ENCODE measurements around the gene RASA3.
"Not testable (repeated sequence)": the region's sequence is repeated elsewhere in the genome, so short reads cannot be mapped to it uniquely, and the experiment has no call there.

Gene RASA3

DNA sequence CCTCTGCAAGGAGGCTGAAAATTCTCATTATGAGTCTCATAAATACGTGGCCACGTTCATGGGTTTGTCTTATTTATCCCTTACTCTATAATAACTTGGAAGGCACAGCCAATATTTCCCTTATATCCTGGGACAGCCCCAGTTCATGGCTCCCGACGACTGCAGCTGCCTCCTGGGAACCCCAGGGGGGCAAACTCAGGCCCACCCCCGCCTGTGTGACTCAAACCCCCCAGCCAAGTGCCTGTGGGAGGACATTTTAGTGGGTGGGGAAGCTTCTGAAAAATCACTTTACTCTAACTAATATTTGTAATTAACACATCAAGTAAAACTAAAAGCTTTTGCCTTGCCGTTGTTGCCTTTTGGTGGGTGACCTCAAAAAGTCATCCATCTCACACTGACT is 14.3 kb downstream of the RASA3 start:
- Mint-ChIP-seq H3K9me3 (no peaks in the 10 kb centered on the region), H3K27ac (no peak overlapping the region), H3K4me1 (peaks cover 92% of the 10 kb centered on the region), H3K27me3 (no peaks in the 10 kb centered on the region), H3K4me3 (peak overlapping the region; percentile 3 to 84)
- DNase-seq (no peak), ATAC-seq (no peak)

DNA sequence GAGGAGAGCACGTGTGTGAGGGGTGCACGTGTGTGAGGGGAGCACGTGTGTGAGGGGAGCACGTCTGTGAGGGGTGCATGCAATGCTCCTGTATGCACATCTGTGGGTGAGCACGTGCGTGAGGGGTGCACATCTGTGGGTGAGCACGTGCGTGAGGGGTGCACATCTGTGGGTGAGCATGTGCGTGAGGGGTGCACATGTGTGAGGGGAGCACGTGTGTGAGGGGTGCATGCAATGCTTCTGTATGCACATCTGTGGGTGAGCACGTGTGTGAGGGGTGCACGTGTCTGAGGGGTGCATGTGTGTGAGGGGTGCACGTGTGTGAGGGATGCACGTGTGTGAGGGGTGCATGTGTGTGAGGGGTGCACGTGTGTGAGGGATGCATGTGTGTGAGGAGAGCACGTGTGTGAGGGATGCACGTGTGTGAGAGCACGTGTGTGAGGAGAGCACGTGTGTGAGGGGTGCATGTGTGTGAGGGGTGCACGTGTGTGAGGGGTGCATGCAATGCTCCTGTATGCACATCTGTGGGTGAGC is 15.0 kb downstream of the RASA3 start:
- H3K4me1 Mint-ChIP-seq: peaks cover 92% of the 10 kb centered on the region
- not testable (repeated sequence) for H3K4me3 Mint-ChIP-seq, ATAC-seq, DNase-seq, H3K9me3 Mint-ChIP-seq, H3K27me3 Mint-ChIP-seq
- H3K27ac Mint-ChIP-seq: peak overlapping the region in 1 of 2 donors; percentile 34

DNA sequence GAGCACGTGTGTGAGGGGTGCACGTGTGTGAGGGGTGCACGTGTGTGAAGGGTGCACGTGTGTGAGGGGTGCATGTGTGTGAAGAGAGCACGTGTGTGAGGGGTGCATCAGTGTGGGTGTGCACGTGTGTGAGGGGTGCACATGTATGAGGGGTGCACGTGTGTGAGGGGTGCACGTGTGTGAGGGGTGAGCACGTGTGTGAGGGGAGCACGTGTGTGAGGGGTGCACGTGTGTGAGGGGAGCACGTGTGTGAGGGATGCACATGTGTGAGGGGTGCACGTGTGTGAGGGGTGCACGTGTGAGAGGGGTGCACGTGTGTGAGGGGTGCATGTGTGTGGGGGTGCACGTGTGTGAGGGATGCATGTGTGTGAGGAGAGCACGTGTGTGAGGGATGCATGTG is 15.7 kb downstream of the RASA3 start:
- ATAC-seq: no peak
- DNase-seq: no peak
- Mint-ChIP-seq H3K4me1 (peaks cover 92% of the 10 kb centered on the region), H3K27me3 (no peaks in the 10 kb centered on the region), H3K4me3 (no peak overlapping the region), H3K9me3 (no peaks in the 10 kb centered on the region), H3K27ac (peak overlapping the region in 1 of 2 donors; percentile 72)

DNA sequence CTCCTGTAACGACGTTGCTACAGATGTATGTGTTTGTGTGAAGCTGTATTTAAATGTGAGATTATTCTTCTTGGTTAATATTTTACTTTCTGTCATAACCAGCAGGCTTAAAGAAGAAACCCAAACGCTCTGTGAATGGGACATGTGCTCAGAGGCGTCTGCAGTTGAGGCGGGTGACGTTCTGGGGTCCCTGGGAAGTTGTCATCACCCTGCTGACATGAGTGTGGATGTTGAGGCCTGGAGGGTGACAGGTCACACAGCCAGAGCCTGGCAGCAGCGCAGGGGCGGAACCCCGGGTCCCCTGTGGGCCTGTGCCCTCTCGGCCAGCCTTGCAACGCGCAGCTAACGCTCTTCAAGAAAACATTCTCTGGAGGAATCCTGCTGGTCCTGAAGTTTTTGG is 16.6 kb downstream of the RASA3 start:
- ATAC-seq (no peak), DNase-seq (no peak)
- Mint-ChIP-seq H3K4me1 (peaks cover 87% of the 10 kb centered on the region), H3K27ac (peak overlapping the region in 1 of 2 donors; percentile 44), H3K4me3 (peak overlapping the region; percentile 60 to 62), H3K9me3 (no peaks in the 10 kb centered on the region), H3K27me3 (no peaks in the 10 kb centered on the region)

DNA sequence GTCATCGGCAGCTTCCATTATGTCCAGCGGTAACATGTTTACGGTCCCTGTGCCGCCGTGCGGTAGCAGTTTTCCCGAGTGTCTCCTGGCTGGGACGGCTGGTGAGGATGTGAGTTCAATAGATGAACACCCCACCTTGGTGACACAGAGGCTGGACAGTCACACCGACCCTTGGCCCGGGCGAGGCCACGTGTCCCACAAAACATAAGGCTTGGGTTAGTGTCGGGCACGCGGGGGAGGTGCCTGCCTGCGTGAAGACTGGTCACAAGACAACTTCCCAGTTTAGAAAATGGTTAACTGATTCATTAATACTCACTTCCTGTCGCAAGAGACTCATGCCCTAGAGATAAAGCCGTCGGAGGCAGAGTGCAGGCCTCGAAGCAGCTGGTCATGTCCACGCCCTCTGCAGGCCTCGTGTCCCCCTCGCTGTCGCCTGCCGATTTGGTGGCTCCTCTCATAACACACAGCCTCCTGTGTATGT is 17.2 kb downstream of the RASA3 start:
- Mint-ChIP-seq H3K9me3 (no peaks in the 10 kb centered on the region), H3K27ac (peak overlapping the region; percentile 44 to 86), H3K4me1 (peaks cover 87% of the 10 kb centered on the region), H3K27me3 (no peaks in the 10 kb centered on the region), H3K4me3 (peak overlapping the region; percentile 60 to 62)
- DNase-seq (no peak), ATAC-seq (peak; percentile 36)

DNA sequence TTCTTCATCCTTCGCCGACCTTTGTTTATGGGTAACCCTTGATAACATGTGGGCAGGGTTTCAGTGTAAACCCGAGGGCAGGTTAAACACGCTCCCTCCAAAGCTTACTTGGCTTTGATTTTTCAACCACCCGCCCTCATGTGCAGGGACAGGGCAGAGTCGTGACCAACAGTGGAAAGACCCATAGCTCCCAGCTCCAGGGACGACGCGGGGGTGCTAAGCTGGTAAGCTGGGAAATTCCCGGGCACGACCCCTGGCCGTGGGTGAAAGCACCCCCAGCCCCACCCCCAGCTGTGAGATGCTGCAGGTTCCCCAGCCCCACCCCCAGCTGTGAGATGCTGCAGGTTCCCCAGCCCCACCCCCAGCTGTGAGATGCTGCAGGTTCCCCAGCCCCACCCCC is 17.8 kb downstream of the RASA3 start:
- Mint-ChIP-seq H3K4me1 (peaks cover 92% of the 10 kb centered on the region), H3K4me3 (peak overlapping the region; percentile 42 to 55), H3K27ac (peak overlapping the region in 1 of 2 donors; percentile 86)
- H3K9me3 Mint-ChIP-seq, DNase-seq, ATAC-seq, H3K27me3 Mint-ChIP-seq: not testable (repeated sequence)

DNA sequence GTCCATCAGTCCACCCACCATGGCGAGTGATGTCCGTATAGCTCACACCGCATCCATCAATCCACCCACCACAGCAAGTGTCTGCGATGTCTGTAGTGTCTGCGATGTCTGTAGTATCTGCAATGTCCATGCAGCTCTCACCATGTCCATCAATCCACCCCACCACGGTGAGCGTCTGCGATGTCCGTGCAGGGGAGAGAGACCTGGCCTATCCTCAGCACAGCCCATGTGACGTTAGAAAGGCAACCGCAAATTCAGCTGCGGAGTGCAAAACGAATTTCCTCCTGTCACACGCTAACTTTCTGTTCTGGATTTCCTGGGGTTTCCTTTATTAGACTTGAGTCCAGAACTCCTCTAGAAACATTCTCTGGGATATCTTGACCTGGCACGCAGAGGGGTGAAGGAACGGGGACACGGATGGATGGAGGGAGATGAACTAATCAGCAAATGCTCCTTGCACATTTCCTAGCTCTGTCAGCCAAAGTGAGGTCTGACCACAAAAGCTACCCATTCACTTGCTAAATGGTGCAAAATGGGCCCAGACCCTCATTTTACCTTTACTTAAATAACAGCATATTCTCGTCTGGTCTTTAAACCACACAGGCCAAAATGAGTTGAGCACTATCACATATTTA is 18.3 kb downstream of the RASA3 start:
- no peaks in the 10 kb centered on the region for H3K9me3 Mint-ChIP-seq
- peak overlapping the region in 1 of 2 donors; percentile 80 for H3K27ac Mint-ChIP-seq
- DNase-seq: no peak
- peaks cover 92% of the 10 kb centered on the region for H3K4me1 Mint-ChIP-seq
- ATAC-seq: no peak
- H3K4me3 Mint-ChIP-seq: peak overlapping the region; percentile 35 to 55
- no peaks in the 10 kb centered on the region for H3K27me3 Mint-ChIP-seq

DNA sequence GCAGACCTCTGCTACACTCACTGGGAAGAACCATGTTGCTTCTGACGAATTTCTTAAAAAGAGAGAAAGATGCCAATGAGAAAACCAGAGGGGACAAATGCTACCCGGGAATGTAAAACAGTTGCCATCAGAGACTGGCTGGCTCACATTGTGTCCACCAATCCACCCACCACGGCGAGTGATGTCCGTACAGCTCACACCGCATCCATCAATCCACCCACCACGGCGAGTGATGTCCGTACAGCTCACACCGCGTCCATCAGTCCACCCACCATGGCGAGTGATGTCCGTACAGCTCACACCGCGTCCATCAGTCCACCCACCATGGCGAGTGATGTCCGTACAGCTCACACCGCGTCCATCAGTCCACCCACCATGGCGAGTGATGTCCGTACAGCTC is 19.0 kb downstream of the RASA3 start:
- not testable (repeated sequence) for ATAC-seq, H3K27me3 Mint-ChIP-seq, H3K9me3 Mint-ChIP-seq, DNase-seq
- Mint-ChIP-seq H3K27ac (peak overlapping the region in 1 of 2 donors; percentile 89), H3K4me3 (peak overlapping the region in 1 of 2 donors; percentile 25), H3K4me1 (peaks cover 92% of the 10 kb centered on the region)

DNA sequence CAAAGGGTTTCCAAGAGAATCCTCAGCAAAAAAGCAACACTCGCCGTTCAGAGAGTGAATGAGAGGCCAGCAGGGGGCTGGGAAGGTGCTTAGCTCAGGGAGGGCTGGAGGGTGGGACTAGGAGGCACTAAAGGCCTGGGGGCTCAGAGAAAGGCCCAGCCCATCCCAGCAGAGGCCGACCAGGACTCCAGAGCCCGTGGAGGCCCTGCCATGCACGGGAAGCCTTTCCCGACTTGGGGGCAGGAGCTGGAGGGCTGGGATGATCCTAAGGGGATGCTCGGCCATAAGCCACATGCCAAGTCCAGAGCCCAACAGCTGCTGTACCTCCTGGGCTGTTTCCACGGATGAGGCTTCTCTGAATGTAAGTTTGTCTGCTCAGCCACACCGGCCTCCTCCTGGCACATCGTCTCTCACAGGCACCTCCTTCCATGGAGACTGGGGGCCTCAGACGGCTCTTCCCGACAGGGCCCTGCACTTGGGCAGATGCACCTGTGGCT is 19.5 kb downstream of the RASA3 start:
- H3K27ac Mint-ChIP-seq: peak overlapping the region in 1 of 2 donors; percentile 89
- peak overlapping the region in 1 of 2 donors; percentile 25 for H3K4me3 Mint-ChIP-seq
- no peak for ATAC-seq

DNA sequence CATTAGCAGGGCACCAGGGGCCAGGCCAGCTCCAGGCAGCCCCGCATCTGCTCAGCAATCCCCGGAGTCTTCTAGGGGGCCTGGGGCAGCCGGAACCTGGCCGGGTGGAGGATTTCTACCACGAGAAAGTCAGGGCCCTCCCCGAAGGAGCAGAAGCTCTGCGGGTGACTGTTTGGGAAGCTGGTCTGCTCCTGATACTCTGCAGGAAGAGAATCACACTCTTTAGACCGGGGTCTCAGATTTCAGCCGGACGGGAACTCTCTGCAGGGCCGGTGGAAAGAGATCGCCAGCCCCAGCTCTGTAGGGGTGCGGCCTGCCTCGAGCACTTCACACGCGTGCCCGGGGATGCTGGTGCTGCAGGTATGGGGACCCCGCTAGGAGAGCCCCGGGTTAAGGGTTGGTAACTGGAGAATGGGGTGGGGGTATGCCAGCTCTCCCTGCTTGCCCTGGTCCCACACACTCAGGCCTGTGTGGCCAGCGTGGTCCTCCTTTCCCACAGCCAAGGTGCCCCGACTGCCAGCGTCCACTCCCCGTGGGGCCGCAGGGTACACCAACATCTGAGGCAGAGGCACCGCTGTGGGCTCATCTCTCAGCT is 20.1 kb downstream of the RASA3 start:
- peaks cover 92% of the 10 kb centered on the region for H3K4me1 Mint-ChIP-seq
- no peaks in the 10 kb centered on the region for H3K9me3 Mint-ChIP-seq
- H3K27me3 Mint-ChIP-seq: no peaks in the 10 kb centered on the region
- DNase-seq: no peak
- H3K27ac Mint-ChIP-seq: no peak overlapping the region
- H3K4me3 Mint-ChIP-seq: no peak overlapping the region
- no peak for ATAC-seq

More for the DNA sequence above, 19.5 kb downstream of the RASA3 start:
- Mint-ChIP-seq H3K9me3 (no peaks in the 10 kb centered on the region), H3K27me3 (no peaks in the 10 kb centered on the region), H3K4me1 (peaks cover 92% of the 10 kb centered on the region)
- DNase-seq: no peak

DNA sequence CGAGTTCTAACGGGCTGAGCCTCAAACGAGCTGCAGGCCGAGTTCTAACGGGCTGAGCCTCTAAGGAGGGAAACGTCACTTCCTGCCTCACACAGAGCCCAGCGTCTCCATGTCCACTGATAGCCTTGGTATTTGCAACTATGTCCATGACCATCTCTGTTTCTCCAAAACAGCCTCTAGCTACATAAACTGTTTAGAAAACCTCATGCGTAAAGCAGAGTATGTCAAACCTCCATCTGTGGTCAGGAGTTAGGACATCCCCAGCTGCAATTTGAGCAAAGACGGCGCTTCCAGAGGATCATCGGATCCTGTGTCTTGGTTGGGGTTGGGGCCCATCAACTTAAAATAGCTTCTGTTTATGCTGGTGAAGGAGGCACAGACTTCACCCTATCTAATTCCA is 20.8 kb downstream of the RASA3 start:
- no peak overlapping the region for H3K27ac Mint-ChIP-seq
- peak overlapping the region; percentile 26 to 33 for H3K4me3 Mint-ChIP-seq
- H3K4me1 Mint-ChIP-seq: peaks cover 92% of the 10 kb centered on the region

DNA sequence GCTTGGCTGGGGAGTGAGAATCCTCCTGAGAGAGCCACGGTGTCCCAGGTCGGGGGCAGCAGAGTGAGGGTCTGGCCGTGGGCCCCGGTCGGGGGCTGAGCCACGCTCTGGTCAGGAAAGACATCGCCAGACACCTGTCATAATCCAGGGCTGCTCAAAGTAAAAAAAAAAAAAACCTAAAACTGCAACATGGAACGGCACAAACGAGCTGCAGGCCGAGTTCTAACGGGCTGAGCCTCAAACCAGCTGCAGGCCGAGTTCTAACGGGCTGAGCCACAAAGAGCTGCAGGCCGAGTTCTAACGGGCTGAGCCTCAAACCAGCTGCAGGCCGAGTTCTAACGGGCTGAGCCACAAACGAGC is 21.6 kb downstream of the RASA3 start:
- H3K4me1 Mint-ChIP-seq: peaks cover 92% of the 10 kb centered on the region
- not testable (repeated sequence) for ATAC-seq, DNase-seq, H3K9me3 Mint-ChIP-seq, H3K27me3 Mint-ChIP-seq
- H3K27ac Mint-ChIP-seq: peak overlapping the region; percentile 91 to 95
- H3K4me3 Mint-ChIP-seq: peak overlapping the region; percentile 88 to 94

More for the DNA sequence above, 20.8 kb downstream of the RASA3 start:
- H3K27me3 Mint-ChIP-seq: no peaks in the 10 kb centered on the region
- ATAC-seq (peak; percentile 41), DNase-seq (no peak)
- H3K9me3 Mint-ChIP-seq: no peaks in the 10 kb centered on the region

DNA sequence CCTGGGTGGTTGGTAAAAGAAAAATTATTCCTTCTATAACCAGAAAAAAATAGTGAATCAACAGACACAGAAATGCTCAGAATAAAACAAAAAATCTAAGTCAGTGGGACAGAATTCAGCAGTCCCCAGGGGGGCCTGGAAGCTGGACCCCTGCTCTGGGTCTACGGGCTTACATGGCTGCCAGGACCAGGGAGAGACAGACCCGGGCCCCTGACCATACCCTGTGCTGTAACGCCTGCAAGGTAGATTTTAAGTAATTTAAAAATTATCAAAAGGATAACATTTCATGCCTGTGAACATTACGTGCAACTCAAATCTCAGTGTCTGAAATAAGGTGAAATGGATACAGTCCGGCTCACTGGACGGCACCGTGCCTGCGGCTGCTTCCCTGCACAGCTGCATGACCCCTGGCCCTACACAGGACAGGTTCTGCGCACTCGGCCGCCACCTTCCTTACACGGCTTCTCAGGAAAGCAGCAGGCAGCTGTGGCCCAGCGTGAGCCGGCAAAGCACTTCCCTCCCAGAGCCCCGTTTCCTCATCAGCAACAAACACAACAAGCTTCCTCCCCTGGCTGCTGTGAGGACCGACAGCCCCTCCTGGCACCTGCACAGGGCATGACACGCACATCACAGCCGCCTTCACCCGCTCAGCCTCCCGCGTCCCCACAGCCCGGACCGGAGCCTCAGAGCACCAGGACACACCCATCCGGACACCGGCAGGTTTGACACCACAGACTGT is 22.2 kb downstream of the RASA3 start:
- H3K4me3 Mint-ChIP-seq: peak overlapping the region; percentile 88 to 94
- H3K4me1 Mint-ChIP-seq: peaks cover 92% of the 10 kb centered on the region
- H3K9me3 Mint-ChIP-seq: no peaks in the 10 kb centered on the region
- peak overlapping the region; percentile 91 to 95 for H3K27ac Mint-ChIP-seq
- ATAC-seq: peak; percentile 87
- peak; percentile 60 to 80 for DNase-seq
- no peaks in the 10 kb centered on the region for H3K27me3 Mint-ChIP-seq

DNA sequence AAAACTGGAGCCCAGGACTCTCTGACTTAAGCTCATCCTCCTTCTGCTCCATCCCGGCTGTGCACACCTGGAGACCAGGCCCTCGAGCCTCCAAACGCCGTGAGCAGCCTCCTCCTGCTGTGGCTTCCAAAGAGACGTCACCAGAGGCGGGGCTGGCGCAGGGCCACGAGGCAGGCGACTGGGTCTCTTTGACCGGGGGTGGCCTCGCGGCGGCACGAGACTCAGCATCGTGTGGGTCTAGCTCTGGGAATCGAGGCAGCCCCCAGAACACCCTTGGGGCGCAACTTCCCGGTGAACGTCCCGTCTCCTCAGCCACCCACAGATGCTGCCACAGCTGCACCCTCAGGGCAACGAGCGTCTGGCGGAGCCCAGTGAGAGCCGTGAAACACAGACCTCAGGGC is 22.8 kb downstream of the RASA3 start:
- DNase-seq (no peak), ATAC-seq (no peak)
- Mint-ChIP-seq H3K4me3 (peak overlapping the region; percentile 88 to 94), H3K27me3 (no peaks in the 10 kb centered on the region), H3K4me1 (peaks cover 92% of the 10 kb centered on the region), H3K9me3 (no peaks in the 10 kb centered on the region), H3K27ac (peak overlapping the region; percentile 34 to 65)

DNA sequence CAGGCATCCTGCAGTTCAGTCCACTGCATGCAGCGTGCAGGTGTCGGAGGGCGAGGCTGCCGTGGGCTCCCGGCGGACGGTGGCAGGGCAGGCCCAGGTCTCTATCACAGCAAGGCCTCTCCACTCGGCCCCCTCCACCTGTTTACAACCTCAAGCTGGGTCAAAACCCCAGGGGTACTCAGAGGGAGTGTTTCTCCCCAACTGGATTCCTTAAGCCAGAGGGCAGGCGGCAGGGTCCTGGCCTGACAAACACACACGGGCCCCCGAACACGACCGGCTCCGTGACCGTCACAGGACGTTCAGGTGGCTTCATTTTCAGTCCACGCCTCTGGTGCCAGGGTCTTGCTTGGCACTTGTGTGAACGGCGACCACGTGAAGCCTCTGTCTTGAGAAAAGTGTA is 23.5 kb downstream of the RASA3 start:
- H3K4me1 Mint-ChIP-seq: peaks cover 90% of the 10 kb centered on the region

More for the DNA sequence above, 23.5 kb downstream of the RASA3 start:
- Mint-ChIP-seq H3K27me3 (no peaks in the 10 kb centered on the region), H3K27ac (peak overlapping the region in 1 of 2 donors; percentile 96), H3K9me3 (peaks cover 0 to 6% of the 10 kb centered on the region in 2 donors), H3K4me3 (peak overlapping the region; percentile 88 to 94)
- DNase-seq (no peak), ATAC-seq (no peak)
